ENCODE data around the gene ABHD16A.

DNA sequence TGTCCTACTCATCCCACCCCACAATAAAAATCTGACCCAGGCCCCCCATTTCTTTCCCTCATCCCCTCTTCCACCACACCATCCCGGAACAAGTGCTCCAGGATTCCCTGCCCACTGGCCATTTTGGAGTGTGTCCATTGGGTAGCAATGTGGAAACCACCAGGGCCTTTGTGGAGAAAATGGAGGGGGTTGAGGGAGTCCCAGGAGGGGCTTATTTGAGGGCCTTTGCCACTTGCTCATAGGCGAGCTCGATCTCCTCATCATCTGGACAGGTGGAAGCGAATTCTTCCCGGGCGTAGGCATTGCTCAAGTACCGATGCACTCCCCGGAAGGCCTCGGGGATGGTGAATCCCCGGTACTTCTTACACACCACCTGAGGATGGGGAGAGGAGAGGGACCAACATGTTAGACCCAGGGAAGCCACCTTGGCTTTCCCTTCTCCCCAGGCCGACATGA, 27.5 kb upstream of the ABHD16A start:
- TF ChIP-seq POLR2A (IDR thresholded peaks at IDR 0.05): no peak
- TF ChIP-seq, protein P1, sequence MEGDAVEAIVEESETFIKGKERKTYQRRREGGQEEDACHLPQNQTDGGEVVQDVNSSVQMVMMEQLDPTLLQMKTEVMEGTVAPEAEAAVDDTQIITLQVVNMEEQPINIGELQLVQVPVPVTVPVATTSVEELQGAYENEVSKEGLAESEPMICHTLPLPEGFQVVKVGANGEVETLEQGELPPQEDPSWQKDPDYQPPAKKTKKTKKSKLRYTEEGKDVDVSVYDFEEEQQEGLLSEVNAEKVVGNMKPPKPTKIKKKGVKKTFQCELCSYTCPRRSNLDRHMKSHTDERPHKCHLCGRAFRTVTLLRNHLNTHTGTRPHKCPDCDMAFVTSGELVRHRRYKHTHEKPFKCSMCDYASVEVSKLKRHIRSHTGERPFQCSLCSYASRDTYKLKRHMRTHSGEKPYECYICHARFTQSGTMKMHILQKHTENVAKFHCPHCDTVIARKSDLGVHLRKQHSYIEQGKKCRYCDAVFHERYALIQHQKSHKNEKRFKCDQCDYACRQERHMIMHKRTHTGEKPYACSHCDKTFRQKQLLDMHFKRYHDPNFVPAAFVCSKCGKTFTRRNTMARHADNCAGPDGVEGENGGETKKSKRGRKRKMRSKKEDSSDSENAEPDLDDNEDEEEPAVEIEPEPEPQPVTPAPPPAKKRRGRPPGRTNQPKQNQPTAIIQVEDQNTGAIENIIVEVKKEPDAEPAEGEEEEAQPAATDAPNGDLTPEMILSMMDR (IDR thresholded peaks at IDR 0.05): no peak
